HEK293 (cell line): ENCODE results near the gene ERG.

ENCODE experiments used
- ZBTB20 ChIP-seq: fragments of 450-650 bp; formaldehyde crosslinking; IDR thresholded peaks from 2 replicates; pipeline ENCODE4 v1.5.1; 2016; ENCODE audit warnings: missing biosample characterization, missing genetic modification characterization
- ZNF133 ChIP-seq: fragments of 450-650 bp; formaldehyde crosslinking; IDR thresholded peaks from 2 replicates; pipeline ENCODE4 v1.5.1; 2016; ENCODE audit warnings: missing biosample characterization, missing genetic modification characterization
- ZNF16 ChIP-seq: fragments of 450-650 bp; formaldehyde crosslinking; IDR thresholded peaks from 2 replicates; pipeline ENCODE4 v1.5.1; 2016; ENCODE audit warnings: low read depth, missing biosample characterization, missing genetic modification characterization
- TF ChIP-seq, protein P1 (sequence below): fragments of 450-650 bp; formaldehyde crosslinking; IDR thresholded peaks from 2 replicates; pipeline ENCODE4 v1.5.1; 2016; ENCODE audit warnings: missing biosample characterization, missing genetic modification characterization
- TF ChIP-seq, protein P2 (sequence below): fragments of 450-650 bp; formaldehyde crosslinking; IDR thresholded peaks from 2 replicates; pipeline ENCODE4 v1.5.1; 2016; ENCODE audit warnings: missing biosample characterization, missing genetic modification characterization
- TF ChIP-seq, protein P3 (sequence below): fragments of 450-650 bp; formaldehyde crosslinking; IDR thresholded peaks from 2 replicates; pipeline ENCODE4 v1.5.1; 2016; ENCODE audit warnings: missing biosample characterization, missing genetic modification characterization
- TF ChIP-seq, protein P4 (sequence below): fragments of 450-650 bp; formaldehyde crosslinking; IDR thresholded peaks from 2 replicates; pipeline ENCODE4 v1.5.1; 2016; ENCODE audit warnings: missing biosample characterization, missing genetic modification characterization

DNA sequence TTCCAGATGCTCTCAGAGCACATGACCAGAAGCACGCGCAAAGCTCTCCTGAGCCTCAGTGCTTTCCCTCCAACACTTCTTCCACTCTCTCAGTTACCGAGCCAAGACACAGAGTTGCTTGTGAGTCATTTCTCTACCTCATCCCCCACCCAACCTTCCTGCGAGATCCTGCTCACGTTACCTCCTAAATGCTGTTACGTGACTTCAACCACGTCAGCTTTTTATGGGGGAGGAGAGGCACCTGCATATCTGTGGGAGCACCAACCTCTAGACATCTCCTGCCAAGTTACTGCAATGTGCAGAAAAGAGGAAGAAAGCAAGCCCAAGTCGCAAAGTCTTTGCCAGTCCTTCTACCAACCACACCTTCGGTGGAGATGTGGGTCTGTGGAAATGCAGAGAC is 27.2 kb upstream of the ERG start:
- TF ChIP-seq ZNF16 (tag by site-specific recombination) (no peak), ZBTB20 (tag by site-specific recombination) (no peak), ZNF133 (tag by site-specific recombination) (no peak)
- TF ChIP-seq, protein P1, sequence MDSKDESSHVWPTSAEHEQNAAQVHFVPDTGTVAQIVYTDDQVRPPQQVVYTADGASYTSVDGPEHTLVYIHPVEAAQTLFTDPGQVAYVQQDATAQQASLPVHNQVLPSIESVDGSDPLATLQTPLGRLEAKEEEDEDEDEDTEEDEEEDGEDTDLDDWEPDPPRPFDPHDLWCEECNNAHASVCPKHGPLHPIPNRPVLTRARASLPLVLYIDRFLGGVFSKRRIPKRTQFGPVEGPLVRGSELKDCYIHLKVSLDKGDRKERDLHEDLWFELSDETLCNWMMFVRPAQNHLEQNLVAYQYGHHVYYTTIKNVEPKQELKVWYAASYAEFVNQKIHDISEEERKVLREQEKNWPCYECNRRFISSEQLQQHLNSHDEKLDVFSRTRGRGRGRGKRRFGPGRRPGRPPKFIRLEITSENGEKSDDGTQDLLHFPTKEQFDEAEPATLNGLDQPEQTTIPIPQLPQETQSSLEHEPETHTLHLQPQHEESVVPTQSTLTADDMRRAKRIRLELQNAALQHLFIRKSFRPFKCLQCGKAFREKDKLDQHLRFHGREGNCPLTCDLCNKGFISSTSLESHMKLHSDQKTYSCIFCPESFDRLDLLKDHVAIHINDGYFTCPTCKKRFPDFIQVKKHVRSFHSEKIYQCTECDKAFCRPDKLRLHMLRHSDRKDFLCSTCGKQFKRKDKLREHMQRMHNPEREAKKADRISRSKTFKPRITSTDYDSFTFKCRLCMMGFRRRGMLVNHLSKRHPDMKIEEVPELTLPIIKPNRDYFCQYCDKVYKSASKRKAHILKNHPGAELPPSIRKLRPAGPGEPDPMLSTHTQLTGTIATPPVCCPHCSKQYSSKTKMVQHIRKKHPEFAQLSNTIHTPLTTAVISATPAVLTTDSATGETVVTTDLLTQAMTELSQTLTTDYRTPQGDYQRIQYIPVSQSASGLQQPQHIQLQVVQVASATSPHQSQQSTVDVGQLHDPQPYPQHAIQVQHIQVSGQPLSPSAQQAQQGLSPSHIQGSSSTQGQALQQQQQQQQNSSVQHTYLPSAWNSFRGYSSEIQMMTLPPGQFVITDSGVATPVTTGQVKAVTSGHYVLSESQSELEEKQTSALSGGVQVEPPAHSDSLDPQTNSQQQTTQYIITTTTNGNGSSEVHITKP (tag by site-specific recombination), result peak; percentile 45
- TF ChIP-seq, protein P2, sequence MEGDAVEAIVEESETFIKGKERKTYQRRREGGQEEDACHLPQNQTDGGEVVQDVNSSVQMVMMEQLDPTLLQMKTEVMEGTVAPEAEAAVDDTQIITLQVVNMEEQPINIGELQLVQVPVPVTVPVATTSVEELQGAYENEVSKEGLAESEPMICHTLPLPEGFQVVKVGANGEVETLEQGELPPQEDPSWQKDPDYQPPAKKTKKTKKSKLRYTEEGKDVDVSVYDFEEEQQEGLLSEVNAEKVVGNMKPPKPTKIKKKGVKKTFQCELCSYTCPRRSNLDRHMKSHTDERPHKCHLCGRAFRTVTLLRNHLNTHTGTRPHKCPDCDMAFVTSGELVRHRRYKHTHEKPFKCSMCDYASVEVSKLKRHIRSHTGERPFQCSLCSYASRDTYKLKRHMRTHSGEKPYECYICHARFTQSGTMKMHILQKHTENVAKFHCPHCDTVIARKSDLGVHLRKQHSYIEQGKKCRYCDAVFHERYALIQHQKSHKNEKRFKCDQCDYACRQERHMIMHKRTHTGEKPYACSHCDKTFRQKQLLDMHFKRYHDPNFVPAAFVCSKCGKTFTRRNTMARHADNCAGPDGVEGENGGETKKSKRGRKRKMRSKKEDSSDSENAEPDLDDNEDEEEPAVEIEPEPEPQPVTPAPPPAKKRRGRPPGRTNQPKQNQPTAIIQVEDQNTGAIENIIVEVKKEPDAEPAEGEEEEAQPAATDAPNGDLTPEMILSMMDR (tag by site-specific recombination), result no peak
- TF ChIP-seq, protein P3, sequence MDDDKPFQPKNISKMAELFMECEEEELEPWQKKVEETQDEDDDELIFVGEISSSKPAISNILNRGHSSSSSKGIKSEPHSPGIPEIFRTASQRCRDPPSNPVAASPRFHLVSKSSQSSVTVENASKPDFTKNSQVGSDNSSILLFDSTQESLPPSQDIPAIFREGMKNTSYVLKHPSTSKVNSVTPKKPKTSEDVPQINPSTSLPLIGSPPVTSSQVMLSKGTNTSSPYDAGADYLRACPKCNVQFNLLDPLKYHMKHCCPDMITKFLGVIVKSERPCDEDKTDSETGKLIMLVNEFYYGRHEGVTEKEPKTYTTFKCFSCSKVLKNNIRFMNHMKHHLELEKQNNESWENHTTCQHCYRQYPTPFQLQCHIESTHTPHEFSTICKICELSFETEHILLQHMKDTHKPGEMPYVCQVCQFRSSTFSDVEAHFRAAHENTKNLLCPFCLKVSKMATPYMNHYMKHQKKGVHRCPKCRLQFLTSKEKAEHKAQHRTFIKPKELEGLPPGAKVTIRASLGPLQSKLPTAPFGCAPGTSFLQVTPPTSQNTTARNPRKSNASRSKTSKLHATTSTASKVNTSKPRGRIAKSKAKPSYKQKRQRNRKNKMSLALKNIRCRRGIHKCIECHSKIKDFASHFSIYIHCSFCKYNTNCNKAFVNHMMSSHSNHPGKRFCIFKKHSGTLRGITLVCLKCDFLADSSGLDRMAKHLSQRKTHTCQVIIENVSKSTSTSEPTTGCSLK (tag by site-specific recombination), result no peak
- TF ChIP-seq, protein P4, sequence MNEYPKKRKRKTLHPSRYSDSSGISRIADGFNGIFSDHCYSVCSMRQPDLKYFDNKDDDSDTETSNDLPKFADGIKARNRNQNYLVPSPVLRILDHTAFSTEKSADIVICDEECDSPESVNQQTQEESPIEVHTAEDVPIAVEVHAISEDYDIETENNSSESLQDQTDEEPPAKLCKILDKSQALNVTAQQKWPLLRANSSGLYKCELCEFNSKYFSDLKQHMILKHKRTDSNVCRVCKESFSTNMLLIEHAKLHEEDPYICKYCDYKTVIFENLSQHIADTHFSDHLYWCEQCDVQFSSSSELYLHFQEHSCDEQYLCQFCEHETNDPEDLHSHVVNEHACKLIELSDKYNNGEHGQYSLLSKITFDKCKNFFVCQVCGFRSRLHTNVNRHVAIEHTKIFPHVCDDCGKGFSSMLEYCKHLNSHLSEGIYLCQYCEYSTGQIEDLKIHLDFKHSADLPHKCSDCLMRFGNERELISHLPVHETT, result no peak
